ENCODE data around the gene TENM4.
"Not testable (repeated sequence)": the region's sequence is repeated elsewhere in the genome, so short reads cannot be mapped to it uniquely, and the experiment has no call there.

TENM4 gene

DNA sequence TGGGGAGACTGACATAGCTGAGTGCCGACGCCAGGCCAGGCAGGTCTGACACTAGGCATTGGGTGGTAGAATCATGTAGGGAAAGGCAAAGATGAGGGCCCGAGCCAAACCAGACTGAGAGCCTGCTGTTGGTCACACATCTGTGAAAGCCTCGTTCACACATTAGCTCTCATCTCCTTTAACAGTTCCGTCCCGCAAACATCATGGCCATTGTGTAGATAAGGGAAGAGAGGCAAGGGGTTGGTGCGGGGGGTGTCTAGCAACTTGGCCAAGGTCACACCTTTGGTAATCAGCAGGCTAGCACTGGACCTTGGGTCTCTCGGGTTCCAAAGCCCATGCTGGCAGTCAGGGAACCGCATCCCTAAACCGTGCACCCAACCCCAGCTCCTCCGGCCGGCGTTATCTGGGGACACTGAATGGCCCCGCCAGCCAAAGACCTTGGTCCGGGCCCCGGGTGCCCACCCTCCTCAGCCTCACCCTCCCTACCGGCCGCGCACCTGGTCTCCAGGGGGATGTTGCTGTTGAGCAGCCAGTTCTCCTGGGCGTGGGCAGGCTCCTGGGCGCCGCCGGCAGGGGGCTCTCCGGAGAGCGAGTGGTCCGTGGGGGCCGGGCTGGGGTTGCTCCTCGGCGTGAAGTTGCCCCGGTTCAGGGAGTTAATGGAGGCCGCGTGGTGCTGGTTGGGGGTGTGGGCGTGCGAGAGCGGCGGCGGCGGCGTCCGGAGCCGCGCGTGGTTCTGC, 537.9 kb downstream of the TENM4 start:
- DNase-seq (ENCODE audit: low read depth): no peak

GRCh38 chr11:78901831-78902230, 539.0 kb downstream of the TENM4 start:
- DNase-seq (ENCODE audit: low read depth): no peak

DNA sequence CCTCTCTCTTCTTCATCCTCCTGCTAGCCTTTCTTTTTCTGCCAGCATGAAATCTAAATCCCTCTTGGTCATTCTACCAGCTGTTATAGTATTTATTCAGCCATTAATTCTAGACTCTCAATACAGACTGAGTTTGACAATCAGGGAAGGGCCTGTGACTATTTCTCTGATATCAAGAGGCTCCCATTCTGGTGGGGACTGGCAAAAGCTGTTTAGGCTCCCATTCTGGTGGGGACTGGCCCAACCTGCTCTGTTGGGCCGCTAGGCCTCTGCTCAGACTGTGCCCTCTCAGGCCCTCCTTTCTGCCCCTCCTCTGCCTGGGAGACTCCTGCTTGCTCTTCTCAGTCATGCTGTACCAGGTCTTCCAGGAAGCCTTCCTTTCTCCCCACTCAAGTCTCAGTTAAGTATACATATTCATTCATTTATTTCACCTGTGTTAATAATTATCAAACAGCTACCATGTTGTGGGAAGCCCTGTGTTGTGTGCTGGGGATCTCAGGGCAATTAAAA, 542.5 kb downstream of the TENM4 start:
- DNase-seq (ENCODE audit: low read depth): no peak

DNA sequence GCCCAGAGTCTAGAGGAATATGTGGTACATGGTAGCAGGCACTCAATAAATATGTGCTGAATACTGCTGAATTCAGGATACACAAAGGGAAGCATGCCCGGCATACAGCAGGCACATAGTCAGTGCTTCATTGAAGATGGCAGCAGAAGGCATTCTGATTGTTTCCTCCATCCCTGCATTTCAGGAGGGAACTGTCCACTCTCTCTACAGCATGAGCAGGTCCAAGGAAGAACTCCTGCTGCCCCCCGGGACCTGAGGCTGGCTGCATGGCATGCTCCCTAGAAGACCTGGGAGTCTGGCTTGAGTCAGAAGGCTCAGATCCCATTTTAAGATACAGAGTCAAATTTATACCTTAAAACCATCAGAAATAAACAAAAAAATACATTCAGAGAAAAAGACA, 546.8 kb downstream of the TENM4 start:
- no peak for DNase-seq (ENCODE audit: low read depth)

- DNase-seq (ENCODE audit: low read depth): no peak
Observed at GRCh38 chr11:78889698-78890097, 551.1 kb downstream of the TENM4 start.

GRCh38 chr11:78886616-78887015, 554.2 kb downstream of the TENM4 start:
- no peak for DNase-seq (ENCODE audit: low read depth)

DNA sequence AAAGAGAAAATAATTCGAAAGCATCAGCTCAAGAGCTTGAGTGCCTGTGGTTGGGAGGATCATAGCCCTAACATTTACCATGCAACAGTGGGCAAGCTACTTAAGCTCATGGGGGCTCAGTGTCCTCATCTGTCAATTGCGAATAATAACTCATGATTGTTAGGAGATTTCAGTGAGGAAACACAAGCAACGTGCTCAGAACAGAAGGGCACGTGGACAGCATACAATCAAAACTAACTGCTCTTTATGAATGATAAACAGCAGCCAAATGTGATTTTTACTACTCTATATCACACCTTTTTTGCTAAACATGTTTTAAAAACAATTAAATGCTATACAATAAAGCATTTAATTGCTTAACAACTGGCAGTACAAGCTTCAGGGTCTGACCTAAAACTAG, 556.1 kb downstream of the TENM4 start:
- no peak for DNase-seq (ENCODE audit: low read depth)

DNA sequence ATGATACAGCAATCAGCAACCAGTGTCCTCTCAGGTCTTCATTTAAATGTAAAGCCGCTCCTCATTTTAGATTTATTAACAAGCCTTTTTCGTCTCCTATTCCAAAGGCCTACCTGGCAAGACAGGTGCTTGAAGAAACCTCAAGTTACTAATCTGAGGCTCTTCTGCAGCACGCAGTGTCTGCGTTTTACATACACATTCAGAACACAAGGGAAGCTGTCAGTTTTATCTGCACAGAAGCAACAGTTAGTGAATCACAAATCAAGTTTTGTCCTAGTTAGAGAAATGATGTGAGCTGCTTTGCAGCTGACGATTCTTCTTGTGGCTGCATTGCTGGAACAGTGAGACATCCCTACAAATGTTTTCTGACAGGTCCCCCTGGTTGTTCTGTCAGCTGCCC, 557.3 kb downstream of the TENM4 start:
- DNase-seq (ENCODE audit: low read depth): no peak

DNA sequence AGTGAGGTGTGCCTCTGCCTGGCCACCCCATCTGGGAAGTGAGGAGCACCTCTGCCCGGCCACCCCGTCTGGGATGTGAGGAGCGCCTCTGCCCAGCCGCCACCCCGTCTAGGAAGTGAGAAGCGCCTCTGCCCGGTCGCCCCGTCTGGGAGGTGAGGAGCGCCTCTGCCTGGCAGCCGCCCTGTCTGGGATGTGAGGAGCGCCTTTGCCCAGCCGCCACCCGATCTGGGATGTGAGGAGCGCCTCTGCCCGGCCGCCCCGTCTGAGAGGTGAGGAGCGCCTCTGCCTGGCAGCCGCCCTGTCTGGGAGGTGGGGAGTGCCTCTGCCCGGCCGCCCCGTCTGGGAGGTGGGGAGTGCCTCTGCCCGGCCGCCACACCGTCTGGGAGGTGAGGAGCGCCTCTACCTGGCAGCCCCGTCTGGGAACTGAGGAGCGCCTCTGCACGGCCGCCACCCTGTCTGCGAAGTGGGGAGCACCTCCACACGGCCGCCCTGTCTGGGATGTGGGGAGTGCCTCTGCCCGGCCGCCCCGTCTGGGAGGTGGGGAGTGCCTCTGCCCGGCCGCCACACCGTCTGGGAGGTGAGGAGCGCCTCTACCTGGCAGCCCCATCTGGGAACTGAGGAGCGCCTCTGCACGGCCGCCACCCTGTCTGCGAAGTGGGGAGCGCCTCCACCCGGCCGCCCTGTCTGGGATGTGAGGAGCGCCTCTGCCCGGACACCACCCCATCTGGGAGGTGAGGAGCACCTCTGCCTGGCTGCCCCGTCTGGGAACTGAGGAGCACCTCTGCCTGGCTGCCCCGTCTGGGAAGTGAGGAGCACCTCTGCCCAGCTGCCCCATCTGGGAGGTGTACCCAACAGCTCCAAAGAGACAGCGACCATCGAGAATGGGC, 561.5 kb downstream of the TENM4 start:
- not testable (repeated sequence) for DNase-seq (ENCODE audit: low read depth)

DNA sequence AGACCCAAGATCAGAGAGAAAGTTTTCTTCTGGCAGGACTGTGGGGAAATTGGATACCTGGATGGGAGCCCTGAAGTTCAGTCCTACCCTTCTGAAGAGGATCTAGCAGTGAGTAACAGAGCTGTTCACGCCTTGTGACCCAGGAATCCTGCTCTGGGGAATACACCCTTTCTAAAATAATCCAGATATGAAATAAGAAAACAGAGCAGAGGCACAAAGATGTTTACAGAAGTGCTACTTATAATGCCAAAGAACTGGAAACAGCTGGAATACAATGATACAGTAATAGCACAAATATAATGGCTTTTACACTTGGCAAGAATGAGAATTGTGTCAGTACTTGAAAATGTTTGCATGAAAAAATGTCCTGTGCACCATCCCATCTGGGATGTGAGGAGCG, 562.2 kb downstream of the TENM4 start:
- no peak for DNase-seq (ENCODE audit: low read depth)

- no peak for DNase-seq (ENCODE audit: low read depth)
Observed at GRCh38 chr11:78876676-78877075, 564.2 kb downstream of the TENM4 start.

- DNase-seq (ENCODE audit: low read depth): no peak
Observed at GRCh38 chr11:78870655-78871054, 570.2 kb downstream of the TENM4 start.

GRCh38 chr11:78869293-78869692, 571.5 kb downstream of the TENM4 start:
- DNase-seq (ENCODE audit: low read depth): no peak

DNA sequence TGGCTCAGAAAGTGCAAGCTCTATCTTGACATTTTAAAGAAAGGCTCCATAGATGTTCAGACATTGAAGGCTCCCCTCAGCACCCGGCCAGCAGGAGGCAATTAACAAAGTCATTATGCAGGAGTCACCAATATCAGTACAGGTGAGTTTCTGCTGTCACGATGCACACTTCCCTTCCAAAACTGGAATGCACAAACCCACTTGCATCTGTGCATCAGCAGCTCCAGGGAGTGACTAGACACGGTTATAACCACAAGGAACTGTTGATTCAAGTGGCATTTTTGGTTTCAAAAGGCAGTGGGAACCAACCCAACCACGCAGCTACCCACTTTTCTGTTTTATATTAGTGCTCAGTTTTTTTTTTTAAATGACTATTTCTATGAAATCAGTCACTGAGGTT, 572.3 kb downstream of the TENM4 start:
- DNase-seq (ENCODE audit: low read depth): no peak

GRCh38 chr11:78860720-78861422, 580.0 kb downstream of the TENM4 start:
- no peak for DNase-seq (ENCODE audit: low read depth)

GRCh38 chr11:78857688-78858087, 583.1 kb downstream of the TENM4 start:
- DNase-seq (ENCODE audit: low read depth): no peak

DNA sequence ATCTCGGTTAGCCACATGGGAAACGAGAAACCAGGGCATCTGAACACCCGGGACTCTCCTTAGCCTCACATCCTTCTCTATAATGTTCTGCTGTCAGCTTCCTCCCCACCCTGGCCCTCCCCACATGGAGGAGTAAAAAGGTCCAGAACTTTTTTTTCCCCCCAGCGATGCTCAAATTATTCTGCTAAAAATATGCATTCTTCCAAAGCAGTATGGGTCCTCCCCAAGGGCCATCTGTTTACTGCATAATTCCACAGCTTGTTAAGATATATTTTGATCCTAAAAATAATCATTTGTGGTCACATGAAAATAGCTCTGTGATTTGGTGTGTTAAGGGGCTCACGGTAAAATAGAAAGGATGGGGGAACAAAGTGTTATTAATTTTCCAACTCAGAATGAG, 584.6 kb downstream of the TENM4 start:
- DNase-seq (ENCODE audit: low read depth): no peak

DNA sequence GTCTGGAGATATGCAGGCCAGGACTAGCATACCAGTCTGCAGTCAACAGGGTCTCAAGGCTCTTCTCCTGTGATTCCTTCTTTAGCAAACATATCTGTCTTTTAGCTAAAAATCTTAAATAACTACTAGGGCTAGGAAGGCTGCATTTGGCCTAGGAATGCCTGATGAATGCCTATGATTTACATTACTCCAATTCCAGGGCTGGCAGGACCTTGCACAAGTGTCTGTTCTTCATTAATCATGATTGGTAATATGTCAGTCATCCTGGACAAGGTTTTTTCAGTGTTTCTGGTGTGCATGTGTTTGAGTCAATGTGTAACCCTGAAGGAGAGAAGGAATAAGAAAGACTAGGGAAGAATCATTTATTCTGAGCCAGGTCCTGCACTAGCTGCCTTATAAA, 585.7 kb downstream of the TENM4 start:
- no peak for DNase-seq (ENCODE audit: low read depth)

DNA sequence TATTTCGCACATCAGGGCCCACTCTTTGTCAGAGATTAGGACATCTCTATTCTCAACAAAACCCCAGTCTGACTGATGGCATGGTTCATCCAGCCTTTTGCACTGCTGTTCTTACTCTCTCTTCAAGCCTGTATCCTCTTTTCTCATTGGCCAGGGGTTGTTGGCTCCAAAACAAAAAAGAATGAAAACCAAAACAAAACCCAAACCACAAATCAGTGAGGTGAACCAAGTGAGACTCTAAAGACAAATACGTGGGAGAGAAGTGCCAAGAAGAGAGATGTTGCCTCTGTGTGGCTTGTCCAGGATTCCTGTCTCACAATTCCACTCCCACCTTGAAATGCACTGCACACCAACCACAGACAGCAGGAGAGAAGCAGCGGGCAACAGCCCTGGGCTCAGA, 587.3 kb downstream of the TENM4 start:
- no peak for DNase-seq (ENCODE audit: low read depth)

DNA sequence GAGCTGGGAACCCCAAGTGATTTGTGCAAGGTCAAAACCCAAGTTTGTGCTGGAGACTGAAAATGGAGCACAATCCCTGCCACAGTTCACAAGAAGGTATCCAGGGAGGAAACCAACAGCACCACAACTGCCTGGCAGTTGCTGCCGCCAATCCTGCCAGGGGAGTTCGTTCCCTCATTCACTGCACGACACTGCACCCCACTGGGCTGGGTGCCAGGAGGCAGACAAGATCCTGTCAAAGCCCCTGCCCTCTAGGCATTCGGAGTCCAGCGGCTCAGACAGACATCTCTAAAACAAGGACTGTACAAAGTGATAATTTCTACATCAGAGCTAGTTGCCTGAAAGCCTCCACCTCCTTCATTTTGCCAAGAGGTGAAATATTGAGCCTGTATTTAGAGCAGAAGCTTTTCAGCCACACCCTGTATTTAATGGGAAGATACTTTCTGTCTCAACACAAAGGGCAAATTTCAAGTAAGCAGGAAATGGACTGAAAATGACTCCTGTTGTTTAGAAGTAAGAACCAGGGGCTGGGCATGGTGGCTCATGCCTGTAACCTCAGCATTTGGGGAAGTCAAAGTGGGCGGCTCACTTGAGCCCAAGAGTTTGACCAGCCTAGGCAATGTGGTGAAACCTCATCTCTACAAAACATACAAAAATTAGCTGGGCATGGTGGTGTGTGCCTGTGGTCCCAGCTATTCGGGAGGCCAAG, 588.8 kb downstream of the TENM4 start:
- DNase-seq (ENCODE audit: low read depth): no peak

- DNase-seq (ENCODE audit: low read depth): no peak
Observed at GRCh38 chr11:78850078-78850477, 590.8 kb downstream of the TENM4 start.

GRCh38 chr11:78846269-78846668, 594.6 kb downstream of the TENM4 start:
- DNase-seq (ENCODE audit: low read depth): no peak
